ENCODE results near the gene SPATA33.
"Not testable (repeated sequence)": the region's sequence is repeated elsewhere in the genome, so short reads cannot be mapped to it uniquely, and the experiment has no call there.

SPATA33 gene

DNA sequence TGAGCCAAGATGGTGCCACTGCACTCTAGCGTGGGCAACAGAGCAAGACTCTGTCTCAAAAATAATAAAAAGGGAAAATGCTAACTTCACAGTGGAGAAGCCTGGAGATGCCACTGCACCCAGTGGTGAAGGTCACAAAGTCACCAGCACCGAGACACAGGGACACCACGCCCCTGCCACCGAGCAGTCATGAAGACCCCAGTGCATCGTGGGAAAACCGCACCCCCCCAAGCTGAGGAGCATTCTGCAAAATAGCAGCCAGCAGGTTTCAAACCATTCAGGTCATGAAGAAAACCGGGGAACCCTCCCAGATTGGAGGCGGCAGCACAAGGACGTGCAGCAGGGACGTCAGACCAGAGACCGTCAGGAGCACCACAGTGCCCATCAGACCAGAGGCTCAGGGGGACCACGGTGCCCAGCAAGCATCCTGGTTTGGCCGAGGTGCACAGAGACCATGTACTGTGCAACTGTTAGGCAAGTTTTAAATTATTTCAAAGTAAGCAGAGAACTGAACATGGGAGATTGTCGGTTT, 13.8 kb upstream of the SPATA33 start:
- H3K36me3 Mint-ChIP-seq = no peaks in the 10 kb centered on the region
- H3K9me3 Mint-ChIP-seq (ENCODE audit: low read depth) = no peaks in the 10 kb centered on the region
- peaks cover 9% of the 10 kb centered on the region for H3K4me1 Mint-ChIP-seq (ENCODE audit: low read depth)
- H3K4me3 Mint-ChIP-seq = no peak overlapping the region
- no peaks in the 10 kb centered on the region for H3K27me3 Mint-ChIP-seq
- no peak overlapping the region for H3K27ac Mint-ChIP-seq

DNA sequence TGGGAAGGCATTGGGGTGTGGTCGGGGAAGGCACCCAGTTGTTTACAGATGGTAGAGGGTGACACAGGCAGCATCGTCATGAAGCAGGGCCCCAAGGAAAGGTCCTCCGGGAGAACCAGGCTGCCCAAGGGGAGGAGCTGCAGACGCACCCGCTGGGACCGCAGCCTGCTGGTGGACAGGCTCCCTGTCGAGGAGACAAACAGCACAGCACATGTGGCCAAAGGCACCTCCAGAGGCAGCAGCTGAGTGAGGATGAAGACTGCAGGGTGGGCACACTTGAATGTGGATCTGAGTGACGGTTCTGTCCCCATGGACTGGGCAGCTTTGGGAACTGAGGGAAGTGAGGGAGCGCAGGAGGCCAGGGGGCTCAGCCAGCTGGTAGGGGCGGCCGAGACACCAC, 12.5 kb upstream of the SPATA33 start:
- Mint-ChIP-seq H3K27me3 (no peaks in the 10 kb centered on the region), H3K9me3 (ENCODE audit: low read depth) (no peaks in the 10 kb centered on the region), H3K4me1 (ENCODE audit: low read depth) (peaks cover 9% of the 10 kb centered on the region), H3K36me3 (no peaks in the 10 kb centered on the region), H3K4me3 (no peak overlapping the region), H3K27ac (no peak overlapping the region)

DNA sequence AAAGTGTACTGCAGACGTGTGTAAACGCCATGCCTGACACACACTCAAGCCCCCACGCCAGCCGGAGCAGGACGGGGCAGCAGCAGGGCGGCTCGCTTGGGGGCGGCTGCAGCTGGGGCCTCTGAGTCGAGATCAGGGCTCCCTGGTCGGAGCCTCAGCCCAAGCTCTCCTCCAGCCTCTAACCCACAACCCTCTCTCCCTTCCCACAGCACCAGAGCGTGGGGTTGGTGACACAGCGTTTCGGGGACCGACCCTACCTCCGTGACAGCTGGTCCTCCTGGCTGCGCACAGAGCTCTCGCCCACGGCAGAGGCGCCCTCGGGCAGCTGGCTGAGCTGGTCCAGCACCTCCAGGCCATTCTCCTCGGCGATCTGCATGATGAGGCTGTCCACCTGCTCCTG, 11.4 kb upstream of the SPATA33 start:
- no peaks in the 10 kb centered on the region for H3K9me3 Mint-ChIP-seq (ENCODE audit: low read depth)
- no peak overlapping the region for H3K27ac Mint-ChIP-seq
- no peak overlapping the region for H3K4me3 Mint-ChIP-seq
- no peaks in the 10 kb centered on the region for H3K27me3 Mint-ChIP-seq
- H3K4me1 Mint-ChIP-seq (ENCODE audit: low read depth) = peaks cover under 1% of the 10 kb centered on the region
- no peaks in the 10 kb centered on the region for H3K36me3 Mint-ChIP-seq

DNA sequence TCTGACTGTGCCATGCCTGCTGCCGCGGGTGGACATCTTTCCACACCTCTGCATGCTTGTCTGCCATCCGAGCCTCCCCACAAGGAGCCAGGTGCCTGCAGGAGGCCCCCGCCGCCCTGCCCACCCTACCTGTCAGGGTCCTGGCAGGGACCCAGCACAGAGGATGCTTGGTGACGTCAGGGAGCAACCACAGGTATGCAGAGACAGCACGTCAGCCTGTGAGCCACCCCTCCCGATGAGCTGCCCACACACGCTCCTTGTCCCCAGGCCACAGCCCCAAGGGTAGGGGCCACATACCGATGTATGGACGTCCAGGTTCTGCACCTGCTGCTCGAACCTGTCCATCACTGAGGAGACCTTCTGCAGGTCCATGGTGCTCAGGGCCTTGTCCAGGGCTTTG, 10.7 kb upstream of the SPATA33 start:
- Mint-ChIP-seq H3K27me3 (no peaks in the 10 kb centered on the region), H3K9me3 (ENCODE audit: low read depth) (no peaks in the 10 kb centered on the region), H3K4me3 (no peak overlapping the region), H3K27ac (no peak overlapping the region), H3K4me1 (ENCODE audit: low read depth) (no peaks in the 10 kb centered on the region), H3K36me3 (no peaks in the 10 kb centered on the region)

DNA sequence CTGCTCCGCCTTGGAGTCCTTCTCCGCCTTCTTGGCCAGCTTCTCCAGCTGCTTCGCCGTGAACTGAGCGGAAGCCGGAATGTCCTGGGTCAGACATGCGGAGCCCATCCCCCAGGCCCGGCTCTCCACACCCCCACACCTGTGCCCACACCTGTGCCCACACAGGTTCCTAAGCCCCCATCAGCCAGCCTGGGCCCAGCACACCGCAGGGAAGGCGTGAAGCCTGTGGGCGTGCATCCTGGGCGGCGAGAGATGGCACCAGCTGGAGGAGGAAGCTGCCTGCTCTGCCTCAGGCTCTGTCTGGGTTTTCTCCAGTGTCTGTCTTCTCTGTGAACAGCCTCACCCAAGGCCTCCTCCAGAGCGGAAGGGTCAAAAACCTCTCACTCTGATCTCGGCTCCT, 6.1 kb upstream of the SPATA33 start:
- H3K9me3 Mint-ChIP-seq (ENCODE audit: low read depth) = no peaks in the 10 kb centered on the region
- H3K27me3 Mint-ChIP-seq = no peaks in the 10 kb centered on the region
- no peaks in the 10 kb centered on the region for H3K36me3 Mint-ChIP-seq
- no peak overlapping the region for H3K4me3 Mint-ChIP-seq
- H3K4me1 Mint-ChIP-seq (ENCODE audit: low read depth) = peaks cover 16% of the 10 kb centered on the region
- H3K27ac Mint-ChIP-seq = no peak overlapping the region

DNA sequence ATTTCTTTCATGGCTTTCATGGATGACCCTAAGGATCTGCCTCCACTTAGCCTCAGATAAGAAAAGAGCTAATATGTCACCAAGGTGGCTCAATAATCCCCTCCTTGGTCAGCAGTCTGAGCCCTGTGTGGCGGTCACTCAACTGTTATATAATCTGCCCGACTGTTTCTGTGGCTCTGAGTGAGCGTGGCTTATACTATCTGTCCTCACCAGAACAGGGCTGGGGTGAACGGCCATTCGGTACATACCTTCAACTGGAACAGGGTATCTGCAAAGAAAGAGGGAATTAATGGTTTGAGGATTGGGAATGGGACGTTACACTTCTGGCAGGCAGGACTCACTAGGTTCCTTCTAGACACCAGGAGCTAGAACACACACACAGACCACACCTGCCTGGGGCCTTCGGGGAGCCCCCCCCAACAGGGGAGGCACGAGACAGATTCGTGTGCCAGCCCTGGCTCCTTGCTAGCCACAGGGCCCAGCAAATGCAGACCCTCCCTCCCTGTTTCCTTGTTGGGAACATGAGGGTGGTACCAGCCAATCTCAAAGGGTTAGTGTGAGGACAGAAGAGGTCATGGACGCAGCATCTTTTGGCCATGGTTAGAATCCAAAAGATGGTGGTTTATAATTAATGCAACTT, 3.9 kb upstream of the SPATA33 start:
- no peak overlapping the region for H3K27ac Mint-ChIP-seq
- no peaks in the 10 kb centered on the region for H3K9me3 Mint-ChIP-seq (ENCODE audit: low read depth)
- no peaks in the 10 kb centered on the region for H3K36me3 Mint-ChIP-seq
- H3K27me3 Mint-ChIP-seq = no peaks in the 10 kb centered on the region
- peak overlapping the region; percentile 35 for H3K4me3 Mint-ChIP-seq
- peaks cover 25% of the 10 kb centered on the region for H3K4me1 Mint-ChIP-seq (ENCODE audit: low read depth)

- H3K4me1 Mint-ChIP-seq (ENCODE audit: low read depth) = peaks cover 27% of the 10 kb centered on the region
- H3K36me3 Mint-ChIP-seq = no peaks in the 10 kb centered on the region
- peak overlapping the region; percentile 40 for H3K4me3 Mint-ChIP-seq
- no peaks in the 10 kb centered on the region for H3K27me3 Mint-ChIP-seq
- no peak overlapping the region for H3K27ac Mint-ChIP-seq
- no peaks in the 10 kb centered on the region for H3K9me3 Mint-ChIP-seq (ENCODE audit: low read depth)
Observed at GRCh38 chr16:89655062-89655643, 2.5 kb upstream of the SPATA33 start.

- H3K4me3 Mint-ChIP-seq = peak overlapping the region; percentile 79
- no peaks in the 10 kb centered on the region for H3K9me3 Mint-ChIP-seq (ENCODE audit: low read depth)
- H3K4me1 Mint-ChIP-seq (ENCODE audit: low read depth) = peaks cover 28% of the 10 kb centered on the region
- peak overlapping the region; percentile 68 for H3K27ac Mint-ChIP-seq
- no peaks in the 10 kb centered on the region for H3K27me3 Mint-ChIP-seq
- no peaks in the 10 kb centered on the region for H3K36me3 Mint-ChIP-seq
Observed at GRCh38 chr16:89656435-89657121, 1.1 kb upstream of the SPATA33 start.

- no peaks in the 10 kb centered on the region for H3K27me3 Mint-ChIP-seq
- H3K4me3 Mint-ChIP-seq = peak overlapping the region; percentile 91
- H3K4me1 Mint-ChIP-seq (ENCODE audit: low read depth) = peaks cover 28% of the 10 kb centered on the region
Observed at GRCh38 chr16:89658221-89658879, 714 bp downstream of the SPATA33 start.

GRCh38 chr16:89660146-89660545, 2.5 kb downstream of the SPATA33 start:
- Mint-ChIP-seq H3K27ac (no peak overlapping the region), H3K4me3 (peak overlapping the region; percentile 27), H3K4me1 (ENCODE audit: low read depth) (peaks cover 23% of the 10 kb centered on the region), H3K36me3 (peaks cover 4% of the 10 kb centered on the region), H3K27me3 (no peaks in the 10 kb centered on the region), H3K9me3 (ENCODE audit: low read depth) (no peaks in the 10 kb centered on the region)

More at GRCh38 chr16:89658221-89658879, 714 bp downstream of the SPATA33 start:
- Mint-ChIP-seq H3K9me3 (ENCODE audit: low read depth) (no peaks in the 10 kb centered on the region), H3K36me3 (no peaks in the 10 kb centered on the region), H3K27ac (peak overlapping the region; percentile 84)

GRCh38 chr16:89661215-89661614, 3.6 kb downstream of the SPATA33 start:
- Mint-ChIP-seq H3K27me3 (no peaks in the 10 kb centered on the region), H3K9me3 (ENCODE audit: low read depth) (no peaks in the 10 kb centered on the region), H3K27ac (no peak overlapping the region), H3K4me1 (ENCODE audit: low read depth) (peaks cover 15% of the 10 kb centered on the region), H3K36me3 (peaks cover 4% of the 10 kb centered on the region), H3K4me3 (no peak overlapping the region)

DNA sequence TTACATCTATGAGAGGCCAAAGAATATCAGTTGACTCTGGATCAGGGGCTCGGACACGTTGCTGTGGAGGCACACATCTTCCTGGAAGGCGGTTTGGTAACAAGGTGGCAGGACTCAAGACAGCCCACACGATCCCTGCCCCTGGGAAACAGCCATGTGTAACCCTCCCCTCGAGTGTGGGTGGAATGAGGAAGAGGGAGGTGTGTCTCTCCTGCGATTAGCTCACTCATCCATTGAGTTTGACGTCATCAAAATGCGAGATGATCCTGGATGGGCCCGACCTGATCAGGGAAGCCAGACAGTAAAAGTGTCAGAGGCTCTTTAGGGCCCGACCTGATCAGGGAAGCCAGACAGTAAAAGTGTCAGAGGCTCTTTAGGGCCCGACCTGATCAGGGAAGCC, 6.6 kb downstream of the SPATA33 start:
- not testable (repeated sequence) for H3K36me3 Mint-ChIP-seq; H3K9me3 Mint-ChIP-seq (ENCODE audit: low read depth); H3K27me3 Mint-ChIP-seq; H3K4me3 Mint-ChIP-seq; H3K27ac Mint-ChIP-seq
- H3K4me1 Mint-ChIP-seq (ENCODE audit: low read depth) = peaks cover 10% of the 10 kb centered on the region

DNA sequence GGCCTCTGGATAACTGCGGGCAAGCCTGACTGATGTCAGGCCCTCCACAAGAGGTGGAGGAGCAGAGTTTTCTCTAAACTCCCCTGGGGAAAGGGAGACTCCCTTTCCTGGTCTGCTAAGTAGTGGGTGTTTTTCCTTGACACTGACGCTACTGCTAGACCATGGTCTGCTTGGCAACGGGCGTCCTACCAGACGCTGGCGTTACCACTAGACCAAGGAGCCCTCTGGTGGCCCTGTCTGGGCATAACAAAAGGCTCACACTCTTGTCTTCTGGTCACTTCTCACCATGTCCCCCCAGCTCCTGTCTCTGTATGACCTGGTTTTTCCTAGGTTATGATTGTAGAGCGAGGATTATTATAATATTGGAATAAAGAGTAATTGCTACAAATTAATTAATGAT, 9.4 kb downstream of the SPATA33 start:
- H3K4me1 Mint-ChIP-seq (ENCODE audit: low read depth) = peaks cover 11% of the 10 kb centered on the region
- H3K9me3 Mint-ChIP-seq (ENCODE audit: low read depth); H3K27me3 Mint-ChIP-seq; H3K4me3 Mint-ChIP-seq; H3K36me3 Mint-ChIP-seq; H3K27ac Mint-ChIP-seq: not testable (repeated sequence)

- Mint-ChIP-seq H3K27me3 (no peaks in the 10 kb centered on the region), H3K36me3 (peaks cover 4% of the 10 kb centered on the region), H3K4me1 (ENCODE audit: low read depth) (peaks cover 11% of the 10 kb centered on the region), H3K27ac (no peak overlapping the region), H3K9me3 (ENCODE audit: low read depth) (no peaks in the 10 kb centered on the region), H3K4me3 (no peak overlapping the region)
Observed at GRCh38 chr16:89667633-89668032, 10.0 kb downstream of the SPATA33 start.

- peaks cover 4% of the 10 kb centered on the region for H3K36me3 Mint-ChIP-seq
Observed at GRCh38 chr16:89668790-89669158, 11.1 kb downstream of the SPATA33 start.

More at GRCh38 chr16:89668790-89669158, 11.1 kb downstream of the SPATA33 start:
- H3K9me3 Mint-ChIP-seq (ENCODE audit: low read depth) = no peaks in the 10 kb centered on the region
- no peak overlapping the region for H3K4me3 Mint-ChIP-seq
- H3K4me1 Mint-ChIP-seq (ENCODE audit: low read depth) = peaks cover 11% of the 10 kb centered on the region
- no peak overlapping the region for H3K27ac Mint-ChIP-seq
- H3K27me3 Mint-ChIP-seq = no peaks in the 10 kb centered on the region

Data from activated naive CD8-positive, alpha-beta T cell (primary cell).